NB4 (cell line): ENCODE results near the gene KCNIP4.

Experiments
- DNase-seq: peaks from one replicate; pipeline ENCODE4 v3.0.0; 2010; ENCODE audit warnings: low read depth
- H3K4me3 ChIP-seq: one replicate; pipeline ENCODE4 v1.5.1; 2011; ENCODE audit warnings: mild to moderate bottlenecking, low read depth, low read length, moderate library complexity
- CTCF ChIP-seq: IDR thresholded peaks from one replicate; pipeline ENCODE4 v1.5.1; 2012; ENCODE audit warnings: low read depth, low read length
- MYC ChIP-seq: IDR thresholded peaks from 2 replicates; pipeline ENCODE4 v1.6.1; 2011; ENCODE audit warnings: low read depth, low read length
- POLR2A ChIP-seq: IDR thresholded peaks from 2 replicates; pipeline ENCODE4 v1.6.1; 2011; ENCODE audit warnings: mild to moderate bottlenecking; ENCODE audit not compliant: insufficient read length; ENCODE audit errors: extremely low read depth
- TF ChIP-seq, protein P1 (sequence below): IDR thresholded peaks from 2 replicates; pipeline ENCODE4 v1.6.1; 2011; ENCODE audit warnings: low read depth, low read length

KCNIP4 gene

DNA sequence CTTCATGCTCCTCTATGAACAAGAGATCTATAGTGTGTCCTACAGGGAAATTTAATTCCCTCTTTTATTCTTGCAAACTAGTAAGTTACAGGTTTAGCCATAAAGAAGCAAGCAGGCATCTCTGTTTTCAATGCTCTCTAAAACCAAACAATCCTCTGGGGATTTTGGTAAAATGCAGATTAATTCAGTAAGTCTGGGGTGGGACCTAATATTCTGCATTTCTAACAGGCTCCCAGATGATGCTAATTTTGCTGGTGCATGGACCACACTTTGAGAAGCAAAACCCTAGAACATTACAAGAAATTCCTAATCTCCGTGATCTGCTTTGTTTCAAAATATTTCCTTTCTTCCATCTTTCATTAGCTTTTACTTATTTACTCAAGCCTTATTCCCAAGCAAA, 903.5 kb downstream of the KCNIP4 start:
- TF ChIP-seq, protein P1, sequence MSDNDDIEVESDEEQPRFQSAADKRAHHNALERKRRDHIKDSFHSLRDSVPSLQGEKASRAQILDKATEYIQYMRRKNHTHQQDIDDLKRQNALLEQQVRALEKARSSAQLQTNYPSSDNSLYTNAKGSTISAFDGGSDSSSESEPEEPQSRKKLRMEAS: no peak
- TF ChIP-seq CTCF: no peak
- TF ChIP-seq MYC: no peak
- no peak for TF ChIP-seq POLR2A
- H3K4me3 ChIP-seq: no peak overlapping the region
- DNase-seq: no peak

GRCh38 chr4:21041708-21042107, 906.9 kb downstream of the KCNIP4 start:
- no peak overlapping the region for H3K4me3 ChIP-seq
- TF ChIP-seq, protein P1: no peak
- TF ChIP-seq CTCF (no peak), POLR2A (no peak), MYC (no peak)
- DNase-seq: no peak

DNA sequence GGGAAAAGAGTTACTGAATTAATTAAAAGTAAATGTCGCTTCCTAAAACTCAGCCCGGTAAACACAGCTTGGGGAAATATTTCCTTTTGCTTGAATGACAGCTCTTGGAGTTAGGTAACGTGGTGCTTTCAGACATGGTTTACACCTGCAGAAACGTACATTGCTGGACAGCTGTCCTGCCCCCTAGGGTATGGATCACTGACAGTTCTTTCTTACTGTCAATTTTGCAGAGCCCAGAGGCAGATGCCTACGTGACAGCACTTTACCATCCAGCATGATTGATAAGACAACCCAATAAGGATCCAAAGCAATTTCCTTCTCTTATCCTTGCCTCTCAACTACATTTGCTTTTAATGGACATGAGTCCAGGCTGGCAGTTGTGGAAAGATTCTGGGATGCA, 913.8 kb downstream of the KCNIP4 start:
- DNase-seq: no peak
- no peak for TF ChIP-seq POLR2A
- no peak for TF ChIP-seq MYC
- TF ChIP-seq CTCF: no peak
- TF ChIP-seq, protein P1: no peak
- H3K4me3 ChIP-seq: no peak overlapping the region

DNA sequence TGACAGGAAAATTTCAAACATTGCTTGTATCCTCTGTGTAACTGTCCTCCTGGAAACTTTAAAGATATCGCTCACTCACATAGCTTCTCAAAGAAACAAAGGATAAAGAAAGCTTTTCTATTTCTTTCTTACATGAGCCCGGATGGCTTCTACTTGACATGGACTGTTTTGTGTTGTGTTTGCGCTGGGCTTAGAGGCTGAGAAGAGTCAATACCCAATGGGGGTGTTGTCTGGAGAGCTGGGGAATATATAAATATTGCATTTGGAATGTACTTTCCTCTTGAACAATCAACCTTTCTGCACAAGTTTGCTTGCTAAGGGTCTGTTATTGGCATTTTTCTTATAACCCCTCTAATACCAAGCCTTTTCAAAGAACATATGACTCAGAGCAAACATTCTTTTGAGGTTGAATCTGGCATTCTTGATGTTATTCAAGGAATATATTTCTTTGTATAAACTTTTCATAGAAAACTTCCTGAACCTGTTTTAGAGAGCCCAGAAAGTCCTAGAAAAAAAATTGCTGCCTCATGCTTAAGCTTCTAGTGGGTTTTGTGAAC, 916.4 kb downstream of the KCNIP4 start:
- no peak for DNase-seq
- TF ChIP-seq, protein P1: no peak
- TF ChIP-seq MYC (no peak), POLR2A (no peak), CTCF (no peak)
- no peak overlapping the region for H3K4me3 ChIP-seq

- DNase-seq: no peak
- H3K4me3 ChIP-seq: no peak overlapping the region
- no peak for TF ChIP-seq CTCF
- TF ChIP-seq, protein P1: no peak
- no peak for TF ChIP-seq POLR2A
- no peak for TF ChIP-seq MYC
Measured at GRCh38 chr4:21018817-21019216, 929.8 kb downstream of the KCNIP4 start.

DNA sequence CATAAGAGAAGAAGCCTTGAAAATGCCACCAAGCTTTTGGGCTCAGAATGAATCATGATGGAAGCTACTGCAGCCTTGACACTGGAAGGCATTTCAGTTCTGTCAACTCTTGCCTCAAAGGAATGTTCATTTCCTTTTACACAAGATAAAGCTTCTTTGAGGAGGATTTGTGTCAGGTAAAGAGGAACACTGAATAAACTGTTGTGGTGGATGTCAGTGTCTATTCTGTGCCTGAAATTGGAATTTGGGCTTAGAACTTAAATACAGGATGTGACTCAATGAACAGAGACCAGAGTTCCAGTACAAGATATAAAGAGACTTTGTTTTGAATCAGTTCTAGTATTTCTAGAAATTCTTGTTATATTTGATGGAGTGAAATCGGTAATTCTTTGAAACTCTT, 935.1 kb downstream of the KCNIP4 start:
- DNase-seq: no peak
- H3K4me3 ChIP-seq: no peak overlapping the region
- TF ChIP-seq CTCF (no peak), POLR2A (no peak), MYC (no peak)
- TF ChIP-seq, protein P1: no peak
